ENCODE data around the gene RUFY2. TPM values are rescaled to one million over a fixed set of nuclear protein-coding genes. Genes with fewer than 3 reads are reported as not detected.
"Not testable (repeated sequence)": the region's sequence is repeated elsewhere in the genome, so short reads cannot be mapped to it uniquely, and the experiment has no call there.

The RUFY2 gene
- total RNA-seq = 10 to 100 TPM; 11.5 to 54.8 (median 38.6) TPM

- H3K4me3 ChIP-seq = peak within 1 kb of the TSS; percentile 62 to 98 (median 93)
- in situ Hi-C loops (cut with MboI; ENCODE audit: low pct_unique_long_range_greater_than_20kb in 2 of 9, low sequenced_read_pairs in 9 of 9, unreplicated experiment in 9 of 9) = no loop called here
- peaks cover 8 to 10% of the 10 kb centered on the region in 2 donors for H3K4me1 ChIP-seq (replicated peaks in 1 of 2)
- H3K27ac ChIP-seq = peak within 1 kb of the TSS; percentile 89 to 97
- peak; percentile 91 to 94 (median 94) for ATAC-seq (replicated peaks in 6 of 8)
- 4% methylated on average over 5 of the region's 79 CpGs; no CpG with 5 or more reads in 9 of the 10 experiments for WGBS, 10 experiments
Observed at GRCh38 chr10:68406815-68407548, at the start of gene RUFY2. Gene RUFY2 (minus strand): TSS chr10:68407277. CDS start chr10:68407189, 88 bp downstream.

- H3K4me1 ChIP-seq (replicated peaks in 1 of 2); ATAC-seq (replicated peaks in 6 of 8); H3K27ac ChIP-seq; H3K4me3 ChIP-seq; in situ Hi-C loops (cut with MboI; ENCODE audit: low pct_unique_long_range_greater_than_20kb in 2 of 9, low sequenced_read_pairs in 9 of 9, unreplicated experiment in 9 of 9): not testable (repeated sequence)
- WGBS, 10 experiments = 76 to 100% (median 93%) methylated on average over 2 to 7 of the region's 7 CpGs; no CpG with 5 or more reads in 2 of the 10 experiments
Observed at GRCh38 chr10:68449698-68450097, 42.6 kb upstream of the RUFY2 start.

- ATAC-seq (replicated peaks in 6 of 8) = no peak
- Histone ChIP-seq H3K4me1 (replicated peaks in 1 of 2) (no peaks in the 10 kb centered on the region), H3K27ac (no peak overlapping the region), H3K4me3 (no peak overlapping the region)
- WGBS, 10 experiments = 20 to 100% (median 100%) methylated on average over 1 of the region's 1 CpG; no CpG with 5 or more reads in 5 of the 10 experiments
- in situ Hi-C loops (cut with MboI; ENCODE audit: low pct_unique_long_range_greater_than_20kb in 2 of 9, low sequenced_read_pairs in 9 of 9, unreplicated experiment in 9 of 9) = no loop called here
Observed at GRCh38 chr10:68446179-68446578, 39.1 kb upstream of the RUFY2 start.

- Histone ChIP-seq H3K4me3 (no peak overlapping the region), H3K27ac (no peak overlapping the region), H3K4me1 (replicated peaks in 1 of 2) (no peaks in the 10 kb centered on the region)
- ATAC-seq (replicated peaks in 6 of 8) = no peak
- WGBS, 10 experiments = 17 to 100% (median 100%) methylated on average over 1 to 2 of the region's 2 CpGs; no CpG with 5 or more reads in 2 of the 10 experiments
- in situ Hi-C loops (cut with MboI; ENCODE audit: low pct_unique_long_range_greater_than_20kb in 2 of 9, low sequenced_read_pairs in 9 of 9, unreplicated experiment in 9 of 9) = no loop called here
Observed at GRCh38 chr10:68442971-68443370, 35.9 kb upstream of the RUFY2 start.

GRCh38 chr10:68440898-68441297 is 33.8 kb upstream of the RUFY2 start:
- 79 to 100% (median 100%) methylated on average over 1 to 3 of the region's 3 CpGs; no CpG with 5 or more reads in 1 of the 10 experiments for WGBS, 10 experiments
- in situ Hi-C loops (cut with MboI; ENCODE audit: low pct_unique_long_range_greater_than_20kb in 2 of 9, low sequenced_read_pairs in 9 of 9, unreplicated experiment in 9 of 9) = no loop called here
- Histone ChIP-seq H3K4me3 (no peak overlapping the region), H3K27ac (no peak overlapping the region), H3K4me1 (replicated peaks in 1 of 2) (no peaks in the 10 kb centered on the region)
- no peak for ATAC-seq (replicated peaks in 6 of 8)

GRCh38 chr10:68435803-68436202 is 28.7 kb upstream of the RUFY2 start:
- no peaks in the 10 kb centered on the region for H3K4me1 ChIP-seq (replicated peaks in 1 of 2)
- ATAC-seq (replicated peaks in 6 of 8) = peak in 1 of 8 experiments; percentile 26
- H3K27ac ChIP-seq = no peak overlapping the region
- no peak overlapping the region for H3K4me3 ChIP-seq
- in situ Hi-C loops (cut with MboI; ENCODE audit: low pct_unique_long_range_greater_than_20kb in 2 of 9, low sequenced_read_pairs in 9 of 9, unreplicated experiment in 9 of 9) = no loop called here

- H3K27ac ChIP-seq = no peak overlapping the region
- no peak overlapping the region for H3K4me3 ChIP-seq
- ATAC-seq (replicated peaks in 6 of 8) = peak in 1 of 8 experiments; percentile 33
- in situ Hi-C loops (cut with MboI; ENCODE audit: low pct_unique_long_range_greater_than_20kb in 2 of 9, low sequenced_read_pairs in 9 of 9, unreplicated experiment in 9 of 9) = no loop called here
- H3K4me1 ChIP-seq (replicated peaks in 1 of 2) = no peaks in the 10 kb centered on the region
- WGBS, 10 experiments = 80 to 100% (median 94%) methylated on average over 1 to 4 of the region's 4 CpGs; no CpG with 5 or more reads in 2 of the 10 experiments
Observed at GRCh38 chr10:68434657-68435056, 27.6 kb upstream of the RUFY2 start.

- ATAC-seq (replicated peaks in 6 of 8) = no peak
Observed at GRCh38 chr10:68428396-68429104, 21.5 kb upstream of the RUFY2 start.

GRCh38 chr10:68424454-68425014 is 17.5 kb upstream of the RUFY2 start:
- 89 to 100% (median 94%) methylated on average over 3 to 20 of the region's 20 CpGs for WGBS, 10 experiments
- Histone ChIP-seq H3K4me1 (replicated peaks in 1 of 2) (no peaks in the 10 kb centered on the region), H3K27ac (no peak overlapping the region), H3K4me3 (no peak overlapping the region)
- in situ Hi-C loops (cut with MboI; ENCODE audit: low pct_unique_long_range_greater_than_20kb in 2 of 9, low sequenced_read_pairs in 9 of 9, unreplicated experiment in 9 of 9) = no loop called here
- no peak for ATAC-seq (replicated peaks in 6 of 8)

More at GRCh38 chr10:68428396-68429104, 21.5 kb upstream of the RUFY2 start:
- no peak overlapping the region for H3K4me3 ChIP-seq
- WGBS, 10 experiments = 79 to 98% (median 95%) methylated on average over 3 to 5 of the region's 5 CpGs; no CpG with 5 or more reads in 3 of the 10 experiments
- no peaks in the 10 kb centered on the region for H3K4me1 ChIP-seq (replicated peaks in 1 of 2)
- no peak overlapping the region for H3K27ac ChIP-seq
- in situ Hi-C loops (cut with MboI; ENCODE audit: low pct_unique_long_range_greater_than_20kb in 2 of 9, low sequenced_read_pairs in 9 of 9, unreplicated experiment in 9 of 9) = no loop called here

GRCh38 chr10:68423522-68423921 is 16.4 kb upstream of the RUFY2 start:
- in situ Hi-C loops (cut with MboI; ENCODE audit: low pct_unique_long_range_greater_than_20kb in 2 of 9, low sequenced_read_pairs in 9 of 9, unreplicated experiment in 9 of 9) = no loop called here
- H3K27ac ChIP-seq = no peak overlapping the region
- H3K4me1 ChIP-seq (replicated peaks in 1 of 2) = no peaks in the 10 kb centered on the region
- H3K4me3 ChIP-seq = no peak overlapping the region
- no peak for ATAC-seq (replicated peaks in 6 of 8)
- WGBS, 10 experiments = 90 to 100% (median 100%) methylated on average over 1 to 4 of the region's 5 CpGs; no CpG with 5 or more reads in 5 of the 10 experiments

GRCh38 chr10:68419376-68419775 is 12.3 kb upstream of the RUFY2 start:
- no peaks in the 10 kb centered on the region for H3K4me1 ChIP-seq (replicated peaks in 1 of 2)
- H3K4me3 ChIP-seq = no peak overlapping the region
- no peak overlapping the region for H3K27ac ChIP-seq
- in situ Hi-C loops (cut with MboI; ENCODE audit: low pct_unique_long_range_greater_than_20kb in 2 of 9, low sequenced_read_pairs in 9 of 9, unreplicated experiment in 9 of 9) = no loop called here
- no peak for ATAC-seq (replicated peaks in 6 of 8)
- 50 to 100% (median 96%) methylated on average over 1 to 3 of the region's 3 CpGs for WGBS, 10 experiments

GRCh38 chr10:68408898-68409518 is 1.9 kb upstream of the RUFY2 start:
- in situ Hi-C loops (cut with MboI; ENCODE audit: low pct_unique_long_range_greater_than_20kb in 2 of 9, low sequenced_read_pairs in 9 of 9, unreplicated experiment in 9 of 9) = no loop called here
- no peak for ATAC-seq (replicated peaks in 6 of 8)
- peaks cover 8 to 10% of the 10 kb centered on the region in 2 donors for H3K4me1 ChIP-seq (replicated peaks in 1 of 2)
- WGBS, 10 experiments = 88 to 100% (median 98%) methylated on average over 1 to 2 of the region's 2 CpGs; no CpG with 5 or more reads in 4 of the 10 experiments
- no peak overlapping the region for H3K27ac ChIP-seq
- no peak overlapping the region for H3K4me3 ChIP-seq

All from motor neuron (in vitro differentiated cells).